OCI-LY7 (cell line): ENCODE measurements around the gene TMEM126A.

ENCODE experiments used
- CTCF ChIP-seq: fragments of 200-600 bp; sonication (generic); conservative IDR thresholded peaks from 2 replicates; pipeline ENCODE4 v1.5.1; 2014; ENCODE audit warnings: mild to moderate bottlenecking, antibody characterized with exemption, low read length, moderate library complexity, mixed read lengths
- EZH2phosphoT487 ChIP-seq: fragments of 200-600 bp; sonication (generic); IDR thresholded peaks from 2 replicates; pipeline ENCODE4 v1.6.1; 2018; ENCODE audit warnings: low read depth, borderline replicate concordance, mild to moderate bottlenecking, mixed run types, antibody characterized with exemption, low read length, moderate library complexity, mixed read lengths

- no peak for TF ChIP-seq CTCF
- no peak for TF ChIP-seq EZH2phosphoT487
Observed at GRCh38 chr11:85704967-85705366, 57.2 kb downstream of the TMEM126A start.
